Kidney glomerular epithelial cell (primary cell): ENCODE results near the gene PPT1.
A peak's percentile ranks its signal among the peaks of the same experiment; 100 is the strongest.
"Not testable (repeated sequence)": the region's sequence is repeated elsewhere in the genome, so short reads cannot be mapped to it uniquely, and the experiment has no call there.

Experiments
- DNase-seq: peaks from one replicate; lab custom pipeline; 2025; lab: John Stamatoyannopoulos, UW

The PPT1 gene

GRCh38 chr1:40057310-40058030, 39.6 kb downstream of the PPT1 start:
- no peak for DNase-seq

DNA sequence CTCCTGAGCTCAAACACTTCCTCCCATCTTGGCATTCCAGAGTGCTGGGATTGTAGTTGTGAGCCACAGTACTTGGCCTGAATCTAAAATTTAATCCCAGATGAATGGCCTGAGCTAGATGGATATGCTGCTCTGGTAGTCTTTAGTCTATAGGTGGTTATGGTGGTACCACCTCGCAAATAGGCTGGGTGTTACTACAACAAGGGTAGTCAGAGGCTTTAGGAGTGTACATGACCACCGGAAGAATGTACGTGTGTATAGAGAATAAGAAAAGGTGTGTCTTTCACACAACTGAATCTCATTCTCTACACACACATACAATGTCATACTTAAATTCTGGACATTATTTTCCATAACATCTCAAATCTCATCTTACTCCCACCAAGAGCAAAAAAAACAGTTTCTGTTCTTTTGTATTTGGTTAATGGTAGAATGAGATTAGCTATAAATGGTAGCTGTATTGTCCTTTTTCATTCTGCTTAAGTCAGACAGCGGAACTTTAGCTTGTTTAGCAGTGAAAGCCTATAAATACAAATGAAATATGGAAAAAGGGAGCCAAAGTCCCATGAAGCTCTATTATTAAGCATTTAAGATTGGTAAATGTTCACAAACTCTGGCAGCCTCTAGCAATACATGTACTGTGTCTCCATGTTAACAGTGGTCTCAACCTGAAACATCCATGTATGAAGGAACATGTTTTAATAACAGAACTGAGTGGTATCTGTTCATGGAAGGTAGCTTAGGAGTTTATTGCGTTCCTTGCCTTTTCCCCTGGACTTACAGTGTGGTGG, 40.3 kb downstream of the PPT1 start:
- DNase-seq, result no peak

GRCh38 chr1:40053138-40053887, 43.7 kb downstream of the PPT1 start:
- no peak for DNase-seq

- DNase-seq, result no peak
Observed at GRCh38 chr1:40050863-40051262, 46.2 kb downstream of the PPT1 start.

- peak; percentile 72 for DNase-seq
Observed at GRCh38 chr1:40049725-40050124, 47.3 kb downstream of the PPT1 start.

GRCh38 chr1:40047769-40048168, 49.3 kb downstream of the PPT1 start:
- no peak for DNase-seq

DNA sequence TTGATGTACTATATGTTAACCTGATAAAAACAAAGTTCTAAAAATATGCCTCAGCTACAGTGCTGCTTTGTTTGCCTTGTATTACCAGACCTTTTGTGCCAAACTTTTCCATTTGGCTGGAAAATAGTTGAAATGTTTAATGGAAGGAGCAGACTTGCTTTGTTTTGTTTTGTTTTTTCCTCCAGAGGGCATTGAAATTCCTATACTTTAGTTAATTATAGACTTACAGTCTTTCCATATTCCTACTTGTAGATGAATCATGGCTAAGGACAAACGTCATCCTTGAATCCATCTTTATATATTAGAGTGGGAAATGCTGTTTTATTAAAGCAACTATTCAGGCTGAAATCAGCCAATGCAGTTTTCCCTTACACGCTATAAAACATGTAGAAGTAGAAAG, 49.8 kb downstream of the PPT1 start:
- no peak for DNase-seq

- no peak for DNase-seq
Observed at GRCh38 chr1:40045766-40046165, 51.3 kb downstream of the PPT1 start.

DNA sequence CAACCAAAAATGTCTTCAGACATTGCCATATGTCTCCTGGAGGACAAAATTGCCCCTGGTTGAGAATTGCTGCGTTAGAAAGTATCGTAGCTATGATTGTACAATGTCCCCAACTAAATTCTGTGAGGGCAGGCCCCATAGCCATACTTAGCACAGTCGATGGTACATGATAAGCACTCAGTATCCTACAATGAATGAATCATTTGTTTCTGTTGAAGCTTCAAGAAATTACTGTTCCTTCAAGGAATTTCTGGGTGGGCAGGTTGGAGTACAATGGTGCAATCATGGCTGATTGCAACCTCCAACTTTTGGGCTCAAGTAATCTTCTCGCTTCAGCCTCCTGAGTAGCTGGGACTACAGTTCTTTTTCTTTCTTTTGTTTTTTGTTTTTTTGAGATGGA, 51.9 kb downstream of the PPT1 start:
- no peak for DNase-seq

- DNase-seq, result no peak
Observed at GRCh38 chr1:40044110-40044509, 52.9 kb downstream of the PPT1 start.

- DNase-seq, result peak; percentile 41
Observed at GRCh38 chr1:40042341-40042740, 54.7 kb downstream of the PPT1 start.

DNA sequence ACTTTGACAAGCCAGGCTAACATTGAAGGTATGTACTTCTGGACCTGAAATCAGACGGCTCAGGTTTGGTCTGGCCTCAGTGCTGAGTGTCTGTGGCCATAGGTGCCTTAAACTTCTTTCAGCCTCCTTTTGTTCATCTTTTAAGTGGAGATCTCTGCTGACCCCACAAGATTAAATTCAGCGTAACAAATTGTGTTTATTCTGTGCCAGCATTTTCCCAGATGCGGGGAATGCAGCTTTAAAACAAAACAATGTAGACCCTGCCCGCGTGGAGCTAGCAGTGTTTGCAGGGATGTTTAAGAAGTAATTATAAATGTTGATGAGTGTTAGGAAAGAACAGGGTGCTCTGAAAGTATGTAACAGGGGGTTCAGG, 55.6 kb downstream of the PPT1 start:
- no peak for DNase-seq

GRCh38 chr1:40040511-40041465, 56.3 kb downstream of the PPT1 start, which contains the start of gene CAP1:
CAP1 (plus strand) TSS chr1:40040729; CDS start chr1:40059347, 18,618 bp downstream.
- DNase-seq, result peak; percentile 92

DNA sequence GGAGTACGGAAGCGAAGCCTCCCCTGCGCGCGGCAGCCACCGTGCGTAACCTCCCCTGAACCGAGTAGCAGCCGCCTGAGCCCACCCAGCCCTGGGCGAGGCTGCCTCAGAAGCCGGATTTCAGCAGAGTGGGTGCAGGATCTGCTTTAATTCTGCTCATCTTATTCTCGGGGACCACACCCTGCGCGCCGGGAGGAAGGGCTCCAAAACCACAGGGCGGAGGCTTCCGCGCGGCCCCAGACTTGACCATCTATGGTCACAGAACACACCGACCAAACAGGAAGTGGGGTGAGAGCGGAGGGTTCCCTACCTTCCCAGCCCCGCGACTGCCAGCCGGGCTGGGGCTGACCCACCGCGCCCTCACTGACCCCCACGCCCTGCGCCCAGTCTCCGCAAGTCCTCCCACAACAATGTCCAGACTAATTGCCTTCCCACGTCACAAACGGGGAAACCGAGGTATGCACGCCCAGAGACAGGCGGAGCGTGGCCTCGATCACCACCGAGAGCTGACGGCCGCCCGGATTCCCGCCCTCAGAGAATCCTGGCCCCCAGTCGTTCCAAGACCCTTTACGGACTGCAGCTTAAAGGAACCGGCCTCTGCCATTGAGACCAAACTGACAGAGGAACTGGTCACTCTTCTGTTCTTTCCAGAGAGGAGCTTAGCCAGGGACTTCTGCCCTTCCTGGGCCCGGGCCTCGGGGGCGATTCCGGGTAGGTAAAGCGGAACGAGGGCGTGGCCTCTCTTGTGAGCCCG, 57.1 kb downstream of the PPT1 start:
- DNase-seq, result peak; percentile 85

- peak; percentile 85 for DNase-seq
Observed at GRCh38 chr1:40039245-40039756, 57.8 kb downstream of the PPT1 start.

GRCh38 chr1:40038697-40039096, 58.4 kb downstream of the PPT1 start:
- DNase-seq, result no peak

DNA sequence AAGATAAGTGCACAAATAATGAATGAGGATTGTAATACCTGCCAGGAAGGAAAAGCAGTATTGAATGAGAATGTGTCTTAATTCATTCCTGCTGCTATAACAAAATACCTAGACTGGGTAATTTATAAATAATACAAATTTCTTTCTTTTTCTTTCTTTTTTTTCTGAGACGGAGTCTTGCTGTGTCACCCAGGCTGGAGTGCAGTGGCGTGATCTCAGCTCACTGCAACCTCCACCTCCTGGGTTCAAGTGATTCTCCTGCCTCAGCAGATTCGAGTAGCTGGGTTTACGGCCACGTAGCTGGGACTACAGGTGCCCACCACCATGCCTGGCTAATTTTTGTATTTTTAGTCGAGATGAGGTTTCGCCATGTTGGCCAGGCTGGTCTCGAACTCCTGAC, 59.8 kb downstream of the PPT1 start:
- DNase-seq, result not testable (repeated sequence)

GRCh38 chr1:40036574-40036973, 60.5 kb downstream of the PPT1 start:
- DNase-seq, result no peak

DNA sequence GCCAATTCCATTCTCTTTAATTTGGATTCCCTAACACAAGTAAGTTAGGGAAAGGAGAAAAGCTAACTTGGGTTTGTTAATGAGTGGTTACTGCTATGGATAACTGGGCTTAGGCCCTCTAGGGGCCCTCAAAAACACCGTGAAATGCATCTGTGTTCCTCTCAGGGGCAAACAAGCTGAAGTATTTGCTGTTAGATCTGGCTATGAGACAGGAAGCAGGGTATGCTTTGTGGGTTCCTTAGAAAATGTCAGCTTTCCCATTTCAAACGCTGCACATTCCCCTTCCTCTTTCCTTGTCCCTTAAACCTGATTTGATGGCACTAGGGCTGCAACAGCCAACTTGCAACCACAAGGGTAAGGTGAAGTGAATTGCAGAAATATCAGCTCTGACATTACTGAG, 62.2 kb downstream of the PPT1 start:
- no peak for DNase-seq

GRCh38 chr1:40032240-40032891, 64.7 kb downstream of the PPT1 start:
- DNase-seq, result peak; percentile 51
